Skin epidermis (tissue), 12 donors: ENCODE results near the gene PIK3R2.

Experiments
- H3K27ac ChIP-seq, 21 experiments: fragments of 200-600 bp; sonication (generic) in 11 of 21; one replicate each; pipeline ENCODE4 v1.5.0; 2020; ENCODE audit warnings: mild to moderate bottlenecking in 3 of 21, inconsistent platforms in 2 of 21, moderate library complexity in 2 of 21
- H3K4me3 ChIP-seq, 7 experiments: fragments of 200-600 bp; sonication (generic) in 2 of 7; one replicate each; pipeline ENCODE4 v1.5.0; 2020; ENCODE audit warnings: inconsistent platforms in 2 of 7, mild to moderate bottlenecking in 2 of 7, moderate library complexity in 1 of 7

The PIK3R2 gene

GRCh38 chr19:18167975-18168645 lies 15.1 kb downstream of the PIK3R2 start:
- Histone ChIP-seq H3K27ac (peak overlapping the region in 6 of 21 experiments; percentile 17 to 87 (median 24)), H3K4me3 (no peak overlapping the region)

DNA sequence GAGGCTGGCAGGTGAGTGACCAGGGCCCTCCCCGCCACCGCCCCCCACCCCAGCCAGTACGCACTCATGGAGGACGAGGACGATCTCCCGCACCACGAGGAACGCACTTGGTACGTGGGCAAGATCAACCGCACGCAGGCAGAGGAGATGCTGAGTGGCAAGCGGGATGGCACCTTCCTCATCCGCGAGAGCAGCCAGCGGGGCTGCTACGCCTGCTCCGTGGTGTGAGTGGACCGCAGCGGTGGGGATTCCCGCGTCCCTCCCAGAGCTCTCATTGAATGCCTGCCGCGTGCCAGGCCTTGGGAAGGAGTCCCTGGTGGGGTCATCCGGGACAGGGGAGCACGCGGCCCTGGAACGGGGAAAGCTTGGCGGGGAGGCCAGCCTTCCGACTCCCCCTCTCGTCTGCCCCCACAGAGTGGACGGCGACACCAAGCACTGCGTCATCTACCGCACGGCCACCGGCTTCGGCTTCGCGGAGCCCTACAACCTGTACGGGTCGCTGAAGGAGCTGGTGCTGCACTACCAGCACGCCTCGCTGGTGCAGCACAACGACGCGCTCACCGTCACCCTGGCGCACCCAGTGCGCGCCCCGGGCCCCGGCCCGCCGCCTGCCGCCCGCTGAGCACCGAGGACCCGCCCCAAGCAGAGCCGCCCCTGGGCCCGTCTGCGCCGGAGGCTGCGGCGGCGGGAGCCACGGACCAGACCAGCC lies 15.9 kb downstream of the PIK3R2 start:
- Histone ChIP-seq H3K27ac (peak overlapping the region in 8 of 21 experiments; percentile 62 to 87 (median 79)), H3K4me3 (no peak overlapping the region)

DNA sequence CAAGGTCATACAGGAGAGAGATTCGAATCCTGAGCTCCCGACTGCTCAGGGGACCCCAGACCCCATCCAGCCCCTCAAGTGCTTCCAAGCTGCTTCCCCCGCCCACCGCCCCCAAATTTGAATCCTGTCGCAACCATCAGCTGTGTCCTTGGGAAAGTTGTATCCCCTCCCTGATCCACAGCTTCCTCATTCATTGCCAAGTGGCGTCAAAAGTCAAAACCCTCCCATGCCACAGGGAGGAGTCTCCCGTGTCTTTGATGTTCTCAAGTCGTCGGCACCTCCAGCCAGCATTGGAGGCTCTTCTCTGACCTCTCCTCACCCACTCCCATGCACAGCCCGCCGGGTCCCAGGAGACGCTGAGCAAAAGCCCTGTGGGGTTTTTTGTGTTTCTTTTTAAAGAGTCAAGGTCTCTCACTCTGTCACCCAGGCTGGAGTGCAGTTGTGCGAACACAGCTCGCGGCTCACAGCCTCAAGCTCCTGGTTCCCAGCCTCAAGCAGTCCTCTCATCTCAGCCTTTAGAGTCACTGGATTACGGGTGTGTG lies 17.8 kb downstream of the PIK3R2 start:
- Histone ChIP-seq H3K4me3 (no peak overlapping the region), H3K27ac (peak overlapping the region in 19 of 21 experiments; percentile 35 to 87 (median 68))

DNA sequence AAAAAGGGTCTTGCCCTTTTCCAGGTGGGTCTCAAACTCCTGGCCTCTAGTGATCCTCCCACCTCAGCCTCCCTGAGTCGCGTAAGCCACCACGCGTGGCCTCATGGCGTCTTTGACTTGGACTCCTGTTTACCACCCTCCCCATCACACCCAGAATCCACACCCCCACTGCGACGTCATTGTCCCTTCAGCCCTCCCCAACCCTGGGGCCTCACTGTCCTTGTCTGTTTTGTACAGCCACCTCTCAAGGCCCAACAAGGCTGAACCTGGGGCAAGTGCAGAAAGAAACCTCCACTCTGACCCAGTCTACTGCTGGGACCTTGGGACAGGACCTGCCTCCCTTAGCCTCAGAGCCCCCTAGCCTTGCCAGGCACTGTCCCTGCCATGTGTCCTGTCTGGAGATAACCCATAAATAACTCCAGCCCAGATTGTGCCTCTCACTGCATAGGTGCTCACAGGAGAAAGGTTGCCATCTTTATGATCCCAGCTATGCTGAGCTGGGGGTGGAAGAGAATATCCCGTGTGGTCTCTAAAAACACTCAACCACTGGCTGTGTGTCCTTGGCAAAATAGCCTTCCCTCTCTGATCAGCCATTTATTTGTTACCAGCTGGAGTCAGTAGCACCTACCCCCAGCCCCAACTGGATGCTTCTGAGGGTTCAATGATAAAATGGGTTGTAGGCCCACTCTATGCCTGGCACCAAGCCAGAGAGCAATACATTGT lies 18.8 kb downstream of the PIK3R2 start:
- H3K4me3 ChIP-seq = no peak overlapping the region
- peak overlapping the region in 15 of 21 experiments; percentile 4 to 87 (median 72) for H3K27ac ChIP-seq

DNA sequence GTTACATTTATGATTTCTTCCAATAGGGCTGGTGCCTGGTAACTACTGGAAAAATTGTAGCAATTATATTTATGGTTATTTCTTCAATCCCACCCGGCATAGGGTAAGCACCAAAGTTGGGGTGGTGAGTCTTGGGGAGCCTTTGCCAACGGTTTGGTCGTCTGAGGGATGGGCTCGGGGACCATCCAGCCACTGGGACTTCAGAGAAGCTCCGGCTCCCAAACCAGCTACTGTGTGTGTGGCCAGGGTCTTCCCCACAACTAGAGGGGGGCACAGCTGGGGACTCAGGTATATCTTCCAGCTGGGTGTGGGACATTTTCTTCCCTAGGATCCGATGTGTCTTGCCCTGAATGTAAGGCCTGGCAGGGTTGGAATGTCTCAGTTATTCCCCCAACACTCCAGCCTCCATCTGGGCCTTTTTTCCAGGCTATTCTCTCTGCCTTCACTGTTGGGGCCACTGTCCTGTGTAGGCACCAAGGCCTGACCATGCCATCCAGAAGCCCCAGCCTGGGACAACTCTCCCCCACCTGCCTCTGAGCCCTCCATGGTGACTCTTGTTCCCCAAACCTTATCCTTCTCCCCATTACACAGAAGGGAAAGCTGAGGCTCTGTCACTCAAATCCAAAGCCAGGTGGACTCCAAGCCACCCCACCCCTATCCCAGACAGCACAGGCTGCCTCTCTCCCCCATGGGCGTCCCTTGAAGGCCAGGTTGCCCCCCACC lies 19.5 kb downstream of the PIK3R2 start:
- no peak overlapping the region for H3K4me3 ChIP-seq
- H3K27ac ChIP-seq = peak overlapping the region in 17 of 21 experiments; percentile 26 to 89 (median 74)

- peak overlapping the region; percentile 46 to 76 (median 61) for H3K4me3 ChIP-seq
- peak overlapping the region in 20 of 21 experiments; percentile 20 to 89 (median 77) for H3K27ac ChIP-seq
Measured at GRCh38 chr19:18173054-18173571, 20.1 kb downstream of the PIK3R2 start.

- H3K27ac ChIP-seq = peak within 1 kb of the TSS; percentile 1 to 89 (median 77)
- H3K4me3 ChIP-seq = peak within 1 kb of the TSS; percentile 46 to 76 (median 61)
Measured at GRCh38 chr19:18173572-18174288, 20.8 kb downstream of the PIK3R2 start, which contains the start of gene IFI30. Gene IFI30 (plus strand): TSS chr19:18173813. CDS start chr19:18173842, 29 bp downstream.

DNA sequence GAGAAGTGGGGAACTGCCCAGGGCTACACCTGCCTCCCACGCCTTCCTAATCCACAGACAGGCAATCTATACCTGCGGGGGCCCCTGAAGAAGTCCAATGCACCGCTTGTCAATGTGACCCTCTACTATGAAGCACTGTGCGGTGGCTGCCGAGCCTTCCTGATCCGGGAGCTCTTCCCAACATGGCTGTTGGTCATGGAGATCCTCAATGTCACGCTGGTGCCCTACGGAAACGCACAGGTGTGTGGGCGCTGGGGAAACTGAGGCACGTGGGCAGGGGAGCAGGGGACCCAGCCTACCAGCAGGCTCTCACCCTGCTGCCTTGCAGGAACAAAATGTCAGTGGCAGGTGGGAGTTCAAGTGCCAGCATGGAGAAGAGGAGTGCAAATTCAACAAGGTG lies 22.0 kb downstream of the PIK3R2 start:
- H3K4me3 ChIP-seq = peak overlapping the region in 6 of 7 experiments; percentile 46 to 76 (median 61)

DNA sequence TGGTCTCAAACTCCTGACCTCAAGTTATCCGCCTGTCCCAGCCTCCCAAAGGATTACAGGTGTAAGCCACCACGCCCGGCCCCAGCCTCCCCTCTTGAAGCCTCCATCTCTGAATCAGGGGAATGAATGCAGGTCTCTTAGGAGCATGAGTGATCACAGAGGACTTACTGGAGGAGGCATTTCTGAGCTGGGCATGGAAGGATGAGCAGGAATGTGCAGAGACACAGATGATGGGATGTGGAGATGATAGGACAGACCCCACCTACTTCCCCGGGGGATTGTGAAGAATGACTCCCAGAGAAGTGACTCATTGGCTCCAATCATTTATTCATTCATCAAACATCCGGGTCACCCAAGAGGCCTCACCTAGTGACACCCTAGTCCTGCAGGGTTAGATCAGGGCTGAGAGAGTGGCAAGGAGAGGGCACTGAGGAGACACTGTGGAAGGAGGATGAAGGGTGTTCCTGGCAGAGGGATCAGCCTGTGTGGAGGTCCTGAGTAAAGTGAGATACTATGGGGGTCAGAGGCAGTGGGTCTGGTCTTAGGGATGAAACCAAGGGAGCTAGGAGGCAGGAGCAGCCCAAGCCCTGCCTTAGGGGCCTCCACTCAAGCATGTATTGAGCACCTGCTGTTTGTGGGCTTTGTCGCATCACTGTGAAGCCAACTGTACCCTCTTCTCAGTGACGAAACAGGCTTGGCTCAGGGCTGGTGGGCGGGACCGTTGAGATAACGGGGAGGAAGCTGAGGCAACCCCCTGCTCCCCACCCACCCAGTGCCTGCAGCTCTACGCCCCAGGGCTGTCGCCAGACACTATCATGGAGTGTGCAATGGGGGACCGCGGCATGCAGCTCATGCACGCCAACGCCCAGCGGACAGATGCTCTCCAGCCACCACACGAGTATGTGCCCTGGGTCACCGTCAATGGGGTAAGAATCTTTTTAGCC lies 23.7 kb downstream of the PIK3R2 start:
- peak overlapping the region in 1 of 7 experiments; percentile 53 for H3K4me3 ChIP-seq
- H3K27ac ChIP-seq = no peak overlapping the region

More for the DNA sequence above, 22.0 kb downstream of the PIK3R2 start:
- peak overlapping the region in 9 of 21 experiments; percentile 8 to 89 (median 82) for H3K27ac ChIP-seq

DNA sequence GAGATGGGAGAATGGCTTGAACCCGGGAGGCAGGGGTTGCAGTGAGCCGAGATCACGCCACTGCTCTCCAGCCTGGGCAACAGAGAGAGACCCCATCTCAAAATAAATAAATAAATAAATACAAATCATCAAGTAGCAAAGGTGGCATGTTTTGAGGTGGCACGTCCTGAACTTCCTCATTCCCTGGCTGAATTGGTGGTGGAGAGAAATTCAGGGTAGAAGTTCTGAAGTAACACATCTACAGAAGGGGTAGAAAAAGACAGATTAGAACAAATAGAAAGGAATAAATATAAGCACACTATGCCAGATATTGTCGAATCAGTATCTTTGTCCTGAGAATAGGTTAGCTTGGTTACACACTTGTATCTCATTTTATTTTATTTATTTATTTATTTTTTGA lies 27.0 kb downstream of the PIK3R2 start:
- H3K27ac ChIP-seq = no peak overlapping the region
- H3K4me3 ChIP-seq = no peak overlapping the region

DNA sequence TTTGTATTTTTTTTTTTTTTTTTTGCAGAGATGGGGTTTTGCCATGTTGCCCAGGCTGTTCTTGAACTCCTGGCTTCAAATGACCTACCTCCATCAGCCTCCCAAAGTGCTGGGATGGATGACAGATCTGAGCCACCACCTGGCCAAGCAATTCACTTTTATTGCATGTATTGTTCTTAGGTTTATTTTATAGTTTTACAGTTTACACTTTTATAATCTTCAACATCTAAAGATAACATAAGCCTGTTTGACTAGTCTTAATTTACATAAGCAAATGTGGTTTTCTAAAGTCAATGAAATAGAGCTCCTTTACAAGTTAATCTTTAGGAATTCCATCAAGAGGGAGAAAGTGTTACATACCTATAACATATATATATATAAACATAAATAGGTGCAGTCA lies 30.6 kb downstream of the PIK3R2 start:
- H3K4me3 ChIP-seq = no peak overlapping the region
- no peak overlapping the region for H3K27ac ChIP-seq

GRCh38 chr19:18185538-18185937 lies 32.6 kb downstream of the PIK3R2 start:
- no peak overlapping the region for H3K27ac ChIP-seq
- no peak overlapping the region for H3K4me3 ChIP-seq

- Histone ChIP-seq H3K4me3 (no peak overlapping the region), H3K27ac (no peak overlapping the region)
Measured at GRCh38 chr19:18190278-18190677, 37.3 kb downstream of the PIK3R2 start.

DNA sequence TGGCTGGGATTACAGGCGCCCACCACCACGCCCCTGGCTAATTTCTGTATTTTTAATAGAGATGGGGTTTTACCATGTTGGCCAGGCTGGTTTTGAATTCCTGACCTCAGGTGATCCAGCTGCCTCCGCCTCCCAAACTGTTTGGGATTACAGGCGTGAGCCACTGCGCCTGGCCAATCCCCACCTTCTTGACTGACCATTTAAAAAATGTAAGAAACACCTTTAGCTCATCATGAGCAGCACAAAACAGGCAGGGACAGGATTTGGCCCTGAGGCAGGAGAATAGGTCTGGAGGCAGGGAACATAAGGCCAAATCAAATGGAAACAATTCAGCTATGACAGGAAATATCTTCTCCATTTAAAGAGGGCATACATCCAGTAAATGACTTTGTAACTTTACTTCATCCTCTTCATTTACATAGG lies 38.7 kb downstream of the PIK3R2 start:
- peak overlapping the region in 5 of 7 experiments; percentile 33 to 74 (median 57) for H3K4me3 ChIP-seq
- H3K27ac ChIP-seq = peak overlapping the region in 18 of 21 experiments; percentile 52 to 93 (median 85)

DNA sequence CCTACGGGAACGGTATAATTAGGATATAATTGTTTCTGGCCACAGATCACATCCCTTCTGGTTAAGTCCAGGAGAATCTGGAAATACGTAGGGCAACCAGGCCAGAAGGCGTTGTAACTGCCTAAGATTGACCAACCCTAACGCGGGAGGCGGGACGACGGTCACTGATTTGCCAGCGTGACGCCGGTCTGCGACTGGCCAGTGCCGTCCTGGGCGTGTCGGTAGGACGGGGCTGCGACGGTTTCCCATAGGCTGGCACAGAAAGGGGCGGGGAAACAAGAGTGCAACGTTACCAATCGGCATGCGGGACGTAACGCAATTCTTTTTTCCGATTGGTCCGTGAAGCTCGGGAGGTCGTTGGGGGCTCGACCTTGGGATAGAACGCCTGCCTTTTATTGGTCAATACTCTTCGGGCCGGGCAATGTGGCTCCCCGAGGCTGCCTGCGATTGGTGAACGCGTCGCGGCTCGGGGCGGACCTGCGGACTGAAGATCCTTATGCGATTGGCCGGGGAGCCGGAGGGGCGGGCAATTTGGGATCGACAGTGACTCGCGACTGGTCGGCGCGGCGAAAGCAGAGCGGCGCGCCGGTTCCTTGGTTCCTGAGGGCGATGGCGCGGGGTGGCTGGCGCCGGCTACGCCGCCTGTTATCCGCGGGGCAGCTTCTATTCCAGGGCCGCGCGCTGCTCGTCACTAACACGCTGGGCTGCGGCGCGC lies 39.9 kb downstream of the PIK3R2 start, which contains the start of gene MPV17L2:
Gene MPV17L2 (plus strand): TSS at position 546 of the 715 bp plus-strand sequence. CDS start 64 bp downstream, at position 610.
- H3K4me3 ChIP-seq = peak within 1 kb of the TSS; percentile 60 to 97 (median 79)
- peak within 1 kb of the TSS; percentile 41 to 93 (median 86) for H3K27ac ChIP-seq
